COR-L47 (cell line): Measurements from ENCODE around the gene MESD.

Source experiments
- DNase-seq: peaks from one replicate; lab custom pipeline; 2025; lab: John Stamatoyannopoulos, UW

The MESD gene

DNA sequence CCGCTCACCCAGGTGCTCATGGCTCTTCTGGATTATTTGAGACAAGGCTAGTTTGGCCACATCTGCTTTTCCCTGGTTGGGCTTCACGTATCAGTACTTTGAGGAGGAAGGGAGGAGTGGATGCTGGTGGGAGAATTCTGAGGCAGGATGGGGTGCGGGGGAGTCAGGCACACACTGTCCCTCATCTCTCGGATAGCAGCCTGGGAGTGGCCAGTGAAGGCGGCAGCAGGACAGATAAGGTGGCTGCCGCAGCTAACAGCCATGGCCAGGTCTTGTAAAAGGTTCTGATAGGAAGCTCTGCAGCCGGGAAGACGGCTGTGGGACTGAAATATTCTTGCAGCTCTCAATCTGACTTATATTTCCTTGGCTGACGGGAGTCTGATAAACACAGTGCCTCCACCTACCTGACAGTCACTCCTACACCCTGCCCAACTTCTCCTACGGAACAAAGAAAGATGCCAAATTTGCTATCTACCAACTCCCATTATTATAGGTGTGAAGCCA is 87.3 kb downstream of the MESD start:
- no peak for DNase-seq

DNA sequence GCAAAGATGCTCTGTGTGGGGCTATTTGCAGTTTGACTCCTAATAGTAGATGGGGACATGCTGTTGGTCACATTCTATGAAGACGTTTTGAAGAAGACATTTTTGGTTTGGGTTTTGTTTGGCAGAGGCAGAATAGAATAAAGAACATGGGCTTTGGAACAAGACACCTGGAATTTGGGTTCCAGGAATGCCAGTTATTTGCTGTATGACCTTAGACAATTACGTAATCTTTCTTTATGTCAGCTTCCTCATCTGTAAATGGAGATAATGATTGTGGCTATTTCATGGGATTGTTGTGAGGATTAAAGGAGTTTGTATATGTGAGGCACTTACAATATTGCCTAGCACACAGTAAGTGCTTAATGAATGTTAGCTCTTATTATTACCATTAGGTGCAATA is 91.6 kb downstream of the MESD start:
- no peak for DNase-seq
